Liver (tissue), 2 donors: ENCODE results near the gene NCAM1.

ENCODE experiments used
- TAF1 ChIP-seq: conservative IDR thresholded peaks from 2 replicates; pipeline ENCODE4 v1.6.1; 2016; ENCODE audit warnings: antibody characterized with exemption, mild to moderate bottlenecking
- YY1 ChIP-seq: IDR thresholded peaks from 2 replicates; pipeline ENCODE4 v1.6.1; 2016; ENCODE audit warnings: antibody characterized with exemption, mild to moderate bottlenecking
- TF ChIP-seq, protein P1 (sequence below): IDR thresholded peaks from 2 replicates; pipeline ENCODE4 v1.6.1; 2016; ENCODE audit warnings: antibody characterized with exemption
- donor health status: healthy.

- TF ChIP-seq YY1 (no peak), TAF1 (no peak)
- TF ChIP-seq, protein P1, sequence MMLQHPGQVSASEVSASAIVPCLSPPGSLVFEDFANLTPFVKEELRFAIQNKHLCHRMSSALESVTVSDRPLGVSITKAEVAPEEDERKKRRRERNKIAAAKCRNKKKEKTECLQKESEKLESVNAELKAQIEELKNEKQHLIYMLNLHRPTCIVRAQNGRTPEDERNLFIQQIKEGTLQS: no peak
Measured at GRCh38 chr11:113110046-113110445, 148.8 kb downstream of the NCAM1 start.
